HCT116 (cell line): Measurements from ENCODE around the gene PARVG. TPM values are rescaled to one million over a fixed set of nuclear protein-coding genes. Genes with fewer than 3 reads are reported as not detected.

Source experiments
- ATAC-seq: fragments of 200-7000 bp; cut with Tn5 transposase; 2 replicates; pipeline ENCODE4 v1.9.1; 2020; ENCODE audit warnings: mild to moderate bottlenecking, moderate library complexity
- BruUV-seq: library from RNA; stranded (reverse); fragments of 400-500 nt; replicated peaks from 2 replicates; lab custom pipeline; 2021; lab: Mats Ljungman, UMichigan
- CTCF ChIA-PET: fragments of 300-600 bp; sonication (Branson Sonifier 250); formaldehyde crosslinking; loops from one replicate; lab custom pipeline; 2021; ENCODE audit warnings: antibody characterized with exemption; lab: Charles Lee
- POLR2A ChIA-PET: fragments of 300-600, 350-600 bp; sonication (Branson Sonifier 250); formaldehyde crosslinking; loops from one replicate; lab custom pipeline; 2021; ENCODE audit warnings: antibody characterized with exemption; lab: Charles Lee
- RAD21 ChIA-PET, 2 experiments: fragments of 300-600 bp; sonication (Branson Sonifier 250); formaldehyde crosslinking; loops; one replicate each; lab custom pipeline; 2023; ENCODE audit warnings: low total read pairs in 2 of 2; ENCODE audit not compliant: uncharacterized antibody in 2 of 2, unreplicated experiment in 2 of 2, low non-redundant PET in 1 of 2; lab: Charles Lee
- DNase-seq: peaks from one replicate; pipeline ENCODE4 v3.0.0-alpha.2; 2010; ENCODE audit warnings: low read depth, low spot score
- H2AFZ ChIP-seq: fragments of 200-600 bp; shearing (Covaris generic), sonication (generic); 2 replicates; pipeline ENCODE4 v1.6.1; 2017; ENCODE audit warnings: low read depth, mixed run types, mixed read lengths, antibody characterized with exemption, low read length; ENCODE audit not compliant: poor library complexity, severe bottlenecking
- H3K27ac ChIP-seq: 2 replicates; pipeline ENCODE4 v1.5.1; 2012; ENCODE audit warnings: low read depth, low read length
- H3K27me3 ChIP-seq: fragments of 200-600 bp; sonication (generic); 2 replicates; pipeline ENCODE4 v1.6.1; 2016; ENCODE audit warnings: mixed run types, low read length, mixed read lengths; ENCODE audit not compliant: insufficient read depth
- H3K36me3 ChIP-seq, 2 experiments: fragments of 200-500 bp in 1 of 2; fragments of 200-600 bp in 1 of 2; sonication (Bioruptor generic) in 1 of 2; sonication (generic) in 1 of 2; 2 replicates each; pipeline versions ENCODE4 v1.5.1 to v1.6.1; 2014 to 2016; ENCODE audit warnings: low read length in 2 of 2, inconsistent platforms in 1 of 2, mixed read lengths in 1 of 2, mixed run types in 1 of 2; ENCODE audit not compliant: insufficient read depth in 2 of 2, control insufficient read depth in 1 of 2
- H3K4me1 ChIP-seq, 2 experiments: fragments of 200-600 bp in 1 of 2; sonication (generic) in 1 of 2; 2 replicates each; pipeline versions ENCODE4 v1.5.1 to v1.6.1; 2012 to 2017; ENCODE audit warnings: low read length in 2 of 2, inconsistent platforms in 1 of 2, mild to moderate bottlenecking in 1 of 2, mixed read lengths in 1 of 2, mixed run types in 1 of 2, moderate library complexity in 1 of 2; ENCODE audit not compliant: insufficient read depth in 2 of 2, control insufficient read depth in 1 of 2
- H3K4me2 ChIP-seq: fragments of 200-600 bp; sonication (generic); 2 replicates; pipeline ENCODE4 v1.6.1; 2017; ENCODE audit warnings: mixed run types, low read length, mixed read lengths
- H3K4me3 ChIP-seq, 2 experiments: fragments of 200-600 bp in 1 of 2; sonication (generic) in 1 of 2; replicated peaks in 1 of 2; 2 replicates each; pipeline ENCODE4 v1.5.1; 2011 to 2016; ENCODE audit warnings: low read length in 2 of 2, control low read depth in 1 of 2, low read depth in 1 of 2, mild to moderate bottlenecking in 1 of 2, mixed read lengths in 1 of 2, mixed run types in 1 of 2
- H3K79me2 ChIP-seq: fragments of 200-600 bp; sonication (generic); 2 replicates; pipeline ENCODE4 v1.6.1; 2017; ENCODE audit warnings: mild to moderate bottlenecking, mixed run types, low read length, moderate library complexity, mixed read lengths; ENCODE audit not compliant: insufficient read depth
- H3K9ac ChIP-seq: fragments of 200-600 bp; sonication (generic); 2 replicates; pipeline ENCODE4 v1.6.1; 2016; ENCODE audit warnings: low read length, mixed read lengths
- H3K9me2 ChIP-seq: fragments of 200-600 bp; sonication (generic), shearing (Covaris generic); 2 replicates; pipeline ENCODE4 v1.6.1; 2017; ENCODE audit warnings: mixed run types, mild to moderate bottlenecking, moderate library complexity; ENCODE audit not compliant: insufficient read depth
- H3K9me3 ChIP-seq, 2 experiments: fragments of 200-500 bp in 1 of 2; fragments of 200-600 bp in 1 of 2; sonication (Bioruptor generic) in 1 of 2; sonication (generic) in 1 of 2; 2 replicates each; pipeline ENCODE4 v1.6.1; 2014 to 2017; ENCODE audit warnings: low read length in 2 of 2, mixed read lengths in 2 of 2, inconsistent platforms in 1 of 2, low read depth in 1 of 2, mild to moderate bottlenecking in 1 of 2, mixed run types in 1 of 2, moderate library complexity in 1 of 2; ENCODE audit not compliant: control insufficient read depth in 1 of 2, insufficient read depth in 1 of 2
- H4K20me1 ChIP-seq: fragments of 200-600 bp; sonication (generic), shearing (Covaris generic); 2 replicates; pipeline ENCODE4 v1.6.1; 2017; ENCODE audit warnings: mixed run types, mild to moderate bottlenecking, moderate library complexity; ENCODE audit not compliant: insufficient read depth
- CBX3 ChIP-seq: IDR thresholded peaks from 2 replicates; pipeline ENCODE4 v1.6.1; 2012; ENCODE audit warnings: low read depth
- CEBPB ChIP-seq: IDR thresholded peaks from 2 replicates; pipeline ENCODE4 v1.6.1; 2012; ENCODE audit warnings: low read depth
- EGR1 ChIP-seq: IDR thresholded peaks from 2 replicates; pipeline ENCODE4 v1.6.1; 2012; ENCODE audit warnings: low read depth
- EZH2 ChIP-seq: fragments of 200-600 bp; sonication (generic); IDR thresholded peaks from 2 replicates; pipeline ENCODE4 v1.6.1; 2017; ENCODE audit warnings: antibody characterized with exemption, mixed run types
- EZH2phosphoT487 ChIP-seq: fragments of 200-600 bp; IDR thresholded peaks from 2 replicates; pipeline ENCODE4 v1.6.1; 2018; ENCODE audit warnings: antibody characterized with exemption, borderline replicate concordance
- FOSL1 ChIP-seq: IDR thresholded peaks from 2 replicates; pipeline ENCODE4 v1.6.1; 2012; ENCODE audit warnings: low read depth
- POLR2A ChIP-seq: IDR thresholded peaks from 2 replicates; pipeline ENCODE4 v1.7.0; 2011; ENCODE audit warnings: borderline replicate concordance; ENCODE audit not compliant: insufficient read depth, insufficient read length; ENCODE audit errors: extremely low read depth
- SIN3A ChIP-seq: IDR thresholded peaks from 2 replicates; pipeline ENCODE4 v1.6.1; 2012; ENCODE audit warnings: low read depth
- TCF7L2 ChIP-seq: IDR thresholded peaks from 2 replicates; pipeline ENCODE4 v1.7.0; 2011; ENCODE audit warnings: borderline replicate concordance, inconsistent platforms; ENCODE audit not compliant: insufficient read depth, insufficient read length; ENCODE audit errors: extremely low read depth
- YY1 ChIP-seq: IDR thresholded peaks from 2 replicates; pipeline ENCODE4 v1.6.1; 2011; ENCODE audit warnings: low read length, low read depth, moderate library complexity, mild to moderate bottlenecking; ENCODE audit not compliant: insufficient replicate concordance; ENCODE audit errors: extremely low read depth
- ZBTB33 ChIP-seq: IDR thresholded peaks from 2 replicates; pipeline ENCODE4 v1.6.1; 2011; ENCODE audit warnings: mild to moderate bottlenecking, low read length, moderate library complexity; ENCODE audit not compliant: insufficient replicate concordance; ENCODE audit errors: extremely low read depth
- ZFX ChIP-seq: fragments of 450-650 bp; IDR thresholded peaks from 2 replicates; pipeline ENCODE4 v1.6.1; 2017
- intact Hi-C: fragments of 100-400 bp; cut with micrococcal nuclease; formaldehyde crosslinking; loops from 2 replicates; pipeline ENCODE4 v1.10.0; 2022
- total RNA-seq: library from RNA; stranded (reverse); gene quantifications from one replicate; pipeline ENCODE4 v1.2.1, GENCODE V29; 2021; ENCODE audit not compliant: unreplicated experiment
- TF ChIP-seq, protein P1 (sequence below): IDR thresholded peaks from 2 replicates; pipeline ENCODE4 v1.6.1; 2012
- TF ChIP-seq, protein P2 (sequence below): IDR thresholded peaks from 2 replicates; pipeline ENCODE4 v1.6.1; 2012; ENCODE audit warnings: low read depth

The PARVG gene
- total RNA-seq, 1 experiment from 2014 or later: 0.57 TPM

GRCh38 chr22:44199164-44199563, 18.4 kb downstream of the PARVG start:
- no peak for ATAC-seq
- H3K9me2 ChIP-seq: no peaks in the 10 kb centered on the region
- H3K9me3 ChIP-seq: no peaks in the 10 kb centered on the region
- H2AFZ ChIP-seq: no peak overlapping the region
- H3K4me3 ChIP-seq: no peak overlapping the region
- no peaks in the 10 kb centered on the region for H3K4me1 ChIP-seq
- H3K27ac ChIP-seq: no peak overlapping the region
- H3K4me2 ChIP-seq: no peak overlapping the region
- H3K36me3 ChIP-seq: no peaks in the 10 kb centered on the region
- CTCF ChIA-PET: no interaction called here
- no peak for TF ChIP-seq EZH2phosphoT487
- no peak for TF ChIP-seq CEBPB
- TF ChIP-seq, protein P1, sequence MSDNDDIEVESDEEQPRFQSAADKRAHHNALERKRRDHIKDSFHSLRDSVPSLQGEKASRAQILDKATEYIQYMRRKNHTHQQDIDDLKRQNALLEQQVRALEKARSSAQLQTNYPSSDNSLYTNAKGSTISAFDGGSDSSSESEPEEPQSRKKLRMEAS: no peak
- TF ChIP-seq ZBTB33: no peak
- TF ChIP-seq CBX3: no peak
- no peak for TF ChIP-seq FOSL1
- TF ChIP-seq EZH2: no peak
- no peak for TF ChIP-seq ZFX
- TF ChIP-seq POLR2A: no peak
- TF ChIP-seq, protein P2, sequence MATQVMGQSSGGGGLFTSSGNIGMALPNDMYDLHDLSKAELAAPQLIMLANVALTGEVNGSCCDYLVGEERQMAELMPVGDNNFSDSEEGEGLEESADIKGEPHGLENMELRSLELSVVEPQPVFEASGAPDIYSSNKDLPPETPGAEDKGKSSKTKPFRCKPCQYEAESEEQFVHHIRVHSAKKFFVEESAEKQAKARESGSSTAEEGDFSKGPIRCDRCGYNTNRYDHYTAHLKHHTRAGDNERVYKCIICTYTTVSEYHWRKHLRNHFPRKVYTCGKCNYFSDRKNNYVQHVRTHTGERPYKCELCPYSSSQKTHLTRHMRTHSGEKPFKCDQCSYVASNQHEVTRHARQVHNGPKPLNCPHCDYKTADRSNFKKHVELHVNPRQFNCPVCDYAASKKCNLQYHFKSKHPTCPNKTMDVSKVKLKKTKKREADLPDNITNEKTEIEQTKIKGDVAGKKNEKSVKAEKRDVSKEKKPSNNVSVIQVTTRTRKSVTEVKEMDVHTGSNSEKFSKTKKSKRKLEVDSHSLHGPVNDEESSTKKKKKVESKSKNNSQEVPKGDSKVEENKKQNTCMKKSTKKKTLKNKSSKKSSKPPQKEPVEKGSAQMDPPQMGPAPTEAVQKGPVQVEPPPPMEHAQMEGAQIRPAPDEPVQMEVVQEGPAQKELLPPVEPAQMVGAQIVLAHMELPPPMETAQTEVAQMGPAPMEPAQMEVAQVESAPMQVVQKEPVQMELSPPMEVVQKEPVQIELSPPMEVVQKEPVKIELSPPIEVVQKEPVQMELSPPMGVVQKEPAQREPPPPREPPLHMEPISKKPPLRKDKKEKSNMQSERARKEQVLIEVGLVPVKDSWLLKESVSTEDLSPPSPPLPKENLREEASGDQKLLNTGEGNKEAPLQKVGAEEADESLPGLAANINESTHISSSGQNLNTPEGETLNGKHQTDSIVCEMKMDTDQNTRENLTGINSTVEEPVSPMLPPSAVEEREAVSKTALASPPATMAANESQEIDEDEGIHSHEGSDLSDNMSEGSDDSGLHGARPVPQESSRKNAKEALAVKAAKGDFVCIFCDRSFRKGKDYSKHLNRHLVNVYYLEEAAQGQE: no peak
- no peak for TF ChIP-seq YY1
- TF ChIP-seq EGR1: no peak
- TF ChIP-seq TCF7L2: no peak
- no peak for TF ChIP-seq SIN3A
- TF ChIP-seq, all 23 proteins: peak for 0
- Histone ChIP-seq H3K27me3 (peaks cover 22% of the 10 kb centered on the region), H3K9ac (no peak overlapping the region), H4K20me1 (no peaks in the 10 kb centered on the region), H3K79me2 (no peaks in the 10 kb centered on the region)
- ChIA-PET POLR2A (no interaction called here), RAD21 (no interaction called here)
- BruUV-seq: no TSS peak
- intact Hi-C loops: no loop called here
- DNase-seq: no peak
